ENCODE measurements around the gene MCTP1. TPM values are rescaled to one million over a fixed set of nuclear protein-coding genes. Genes with fewer than 3 reads are reported as not detected.

MCTP1 gene
- total and polyA plus RNA-seq, 2 of the 13 experiments (the other 11 are each of a cell fraction or from before 2014, with no cell fraction given) = 0.15 to 0.48 TPM

DNA sequence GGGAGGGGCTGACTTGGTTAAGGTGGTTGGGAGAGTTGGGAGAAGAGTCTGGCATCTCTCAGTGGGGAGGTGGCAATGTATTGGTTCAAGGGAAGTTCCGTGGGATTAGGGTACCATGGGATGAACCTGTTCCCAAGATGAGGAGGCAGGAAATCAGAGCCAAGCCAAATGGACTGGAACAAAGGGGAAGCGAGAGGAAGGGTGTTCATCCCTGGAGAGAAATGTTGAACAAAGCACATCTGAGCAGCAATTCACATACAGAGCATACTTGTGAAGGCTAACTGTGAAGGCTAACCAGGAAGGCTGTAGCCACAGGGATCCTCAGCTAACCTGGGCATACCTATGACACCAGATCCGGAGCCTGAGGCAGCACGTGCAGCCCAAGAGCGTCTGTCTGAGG lies 214.0 kb downstream of the MCTP1 start:
- H3K36me3 ChIP-seq (replicated peaks in 1 of 2; ENCODE audit: control insufficient read depth in 1 of 2, insufficient read depth in 2 of 2, low read length in 2 of 2) = no peaks in the 10 kb centered on the region
- no peaks in the 10 kb centered on the region for H3K79me2 ChIP-seq (ENCODE audit: insufficient read depth, low read length)
- FAIRE-seq (no peak), DNase-seq (ENCODE audit: low spot score) (no peak), ATAC-seq (no peak)
- no peak overlapping the region for H3K4me2 ChIP-seq (ENCODE audit: low read depth, low read length)
- H3K27me3 ChIP-seq (ENCODE audit: control insufficient read depth in 1 of 2, insufficient read depth in 2 of 2, low read length in 2 of 2) = no peaks in the 10 kb centered on the region
- TF ChIP-seq, protein P1, sequence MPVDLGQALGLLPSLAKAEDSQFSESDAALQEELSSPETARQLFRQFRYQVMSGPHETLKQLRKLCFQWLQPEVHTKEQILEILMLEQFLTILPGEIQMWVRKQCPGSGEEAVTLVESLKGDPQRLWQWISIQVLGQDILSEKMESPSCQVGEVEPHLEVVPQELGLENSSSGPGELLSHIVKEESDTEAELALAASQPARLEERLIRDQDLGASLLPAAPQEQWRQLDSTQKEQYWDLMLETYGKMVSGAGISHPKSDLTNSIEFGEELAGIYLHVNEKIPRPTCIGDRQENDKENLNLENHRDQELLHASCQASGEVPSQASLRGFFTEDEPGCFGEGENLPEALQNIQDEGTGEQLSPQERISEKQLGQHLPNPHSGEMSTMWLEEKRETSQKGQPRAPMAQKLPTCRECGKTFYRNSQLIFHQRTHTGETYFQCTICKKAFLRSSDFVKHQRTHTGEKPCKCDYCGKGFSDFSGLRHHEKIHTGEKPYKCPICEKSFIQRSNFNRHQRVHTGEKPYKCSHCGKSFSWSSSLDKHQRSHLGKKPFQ (CRISPR knock-in tag; IDR thresholded peaks at IDR 0.05; ENCODE audit: insufficient replicate concordance) = no peak
- TF ChIP-seq, protein P2, sequence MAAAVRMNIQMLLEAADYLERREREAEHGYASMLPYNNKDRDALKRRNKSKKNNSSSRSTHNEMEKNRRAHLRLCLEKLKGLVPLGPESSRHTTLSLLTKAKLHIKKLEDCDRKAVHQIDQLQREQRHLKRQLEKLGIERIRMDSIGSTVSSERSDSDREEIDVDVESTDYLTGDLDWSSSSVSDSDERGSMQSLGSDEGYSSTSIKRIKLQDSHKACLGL (CRISPR knock-in tag; IDR thresholded peaks at IDR 0.05) = no peak
- TF ChIP-seq, protein P3, sequence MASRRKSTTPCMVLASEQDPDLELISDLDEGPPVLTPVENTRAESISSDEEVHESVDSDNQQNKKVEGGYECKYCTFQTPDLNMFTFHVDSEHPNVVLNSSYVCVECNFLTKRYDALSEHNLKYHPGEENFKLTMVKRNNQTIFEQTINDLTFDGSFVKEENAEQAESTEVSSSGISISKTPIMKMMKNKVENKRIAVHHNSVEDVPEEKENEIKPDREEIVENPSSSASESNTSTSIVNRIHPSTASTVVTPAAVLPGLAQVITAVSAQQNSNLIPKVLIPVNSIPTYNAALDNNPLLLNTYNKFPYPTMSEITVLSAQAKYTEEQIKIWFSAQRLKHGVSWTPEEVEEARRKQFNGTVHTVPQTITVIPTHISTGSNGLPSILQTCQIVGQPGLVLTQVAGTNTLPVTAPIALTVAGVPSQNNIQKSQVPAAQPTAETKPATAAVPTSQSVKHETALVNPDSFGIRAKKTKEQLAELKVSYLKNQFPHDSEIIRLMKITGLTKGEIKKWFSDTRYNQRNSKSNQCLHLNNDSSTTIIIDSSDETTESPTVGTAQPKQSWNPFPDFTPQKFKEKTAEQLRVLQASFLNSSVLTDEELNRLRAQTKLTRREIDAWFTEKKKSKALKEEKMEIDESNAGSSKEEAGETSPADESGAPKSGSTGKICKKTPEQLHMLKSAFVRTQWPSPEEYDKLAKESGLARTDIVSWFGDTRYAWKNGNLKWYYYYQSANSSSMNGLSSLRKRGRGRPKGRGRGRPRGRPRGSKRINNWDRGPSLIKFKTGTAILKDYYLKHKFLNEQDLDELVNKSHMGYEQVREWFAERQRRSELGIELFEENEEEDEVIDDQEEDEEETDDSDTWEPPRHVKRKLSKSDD (CRISPR knock-in tag; IDR thresholded peaks at IDR 0.05; ENCODE audit: low read depth) = no peak
- TF ChIP-seq KLF11 (CRISPR knock-in tag; IDR thresholded peaks at IDR 0.05) = no peak
- TF ChIP-seq, protein P4, sequence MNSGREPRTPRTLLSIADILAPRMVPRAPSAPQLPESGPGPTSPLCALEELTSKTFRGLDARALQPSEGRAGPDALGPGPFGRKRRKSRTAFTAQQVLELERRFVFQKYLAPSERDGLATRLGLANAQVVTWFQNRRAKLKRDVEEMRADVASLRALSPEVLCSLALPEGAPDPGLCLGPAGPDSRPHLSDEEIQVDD (CRISPR knock-in tag; IDR thresholded peaks at IDR 0.05; ENCODE audit: borderline replicate concordance) = no peak
- no peak for TF ChIP-seq ZNF558 (CRISPR knock-in tag; IDR thresholded peaks at IDR 0.05; ENCODE audit: borderline replicate concordance)
- no peak for TF ChIP-seq ZNF30 (CRISPR knock-in tag; IDR thresholded peaks at IDR 0.05)
- no peak for TF ChIP-seq ZNF44 (CRISPR knock-in tag; IDR thresholded peaks at IDR 0.05)
- TF ChIP-seq SSRP1 (CRISPR knock-in tag; IDR thresholded peaks at IDR 0.05) = no peak
- TF ChIP-seq, protein P5, sequence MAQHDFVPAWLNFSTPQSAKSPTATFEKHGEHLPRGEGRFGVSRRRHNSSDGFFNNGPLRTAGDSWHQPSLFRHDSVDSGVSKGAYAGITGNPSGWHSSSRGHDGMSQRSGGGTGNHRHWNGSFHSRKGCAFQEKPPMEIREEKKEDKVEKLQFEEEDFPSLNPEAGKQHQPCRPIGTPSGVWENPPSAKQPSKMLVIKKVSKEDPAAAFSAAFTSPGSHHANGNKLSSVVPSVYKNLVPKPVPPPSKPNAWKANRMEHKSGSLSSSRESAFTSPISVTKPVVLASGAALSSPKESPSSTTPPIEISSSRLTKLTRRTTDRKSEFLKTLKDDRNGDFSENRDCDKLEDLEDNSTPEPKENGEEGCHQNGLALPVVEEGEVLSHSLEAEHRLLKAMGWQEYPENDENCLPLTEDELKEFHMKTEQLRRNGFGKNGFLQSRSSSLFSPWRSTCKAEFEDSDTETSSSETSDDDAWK (CRISPR knock-in tag; IDR thresholded peaks at IDR 0.05) = no peak
- no peak for TF ChIP-seq SMARCE1 (IDR thresholded peaks at IDR 0.05; ENCODE audit: borderline replicate concordance)
- no peak for TF ChIP-seq RARA (CRISPR knock-in tag; IDR thresholded peaks at IDR 0.05)
- no peak for TF ChIP-seq ZNF383 (CRISPR knock-in tag; IDR thresholded peaks at IDR 0.05; ENCODE audit: borderline replicate concordance)
- H3K27ac ChIP-seq (ENCODE audit: extremely low read length, insufficient read depth, low read length) = no peak overlapping the region
- WGBS (ENCODE audit: low lambda C conversion rate) = 34% methylated on average over 2 of the region's 5 CpGs
- intact Hi-C loops (cut with micrococcal nuclease; ENCODE audit: unreplicated experiment) = no loop called here
- ChIA-PET POLR2A (no interaction called here), CTCF (ENCODE audit: low intra/inter-chr PET ratio, low total read pairs) (no interaction called here)
- H3K9ac ChIP-seq (ENCODE audit: insufficient read depth, low read depth, low read length) = no peak overlapping the region
- H4K20me1 ChIP-seq (ENCODE audit: insufficient read depth, low read length) = no peaks in the 10 kb centered on the region
- H3K4me3 ChIP-seq (replicated peaks in 1 of 3; ENCODE audit: insufficient read depth in 1 of 3, low read depth in 2 of 3, low read length in 3 of 3) = no peak overlapping the region
- no peak overlapping the region for H2AFZ ChIP-seq (ENCODE audit: low read length)
- BruUV-seq (replicated peaks) = no TSS peak
- no peaks in the 10 kb centered on the region for H3K4me1 ChIP-seq (ENCODE audit: insufficient read depth, low read length)
- in situ Hi-C loops (cut with HindIII; ENCODE audit: extremely low pct_ligation_motif_present, low pct_unique_long_range_greater_than_20kb) = no loop called here
- H3K9me3 ChIP-seq (ENCODE audit: low read length) = no peaks in the 10 kb centered on the region
